Urinary bladder (tissue), 4 donors: Measurements from ENCODE around the gene DYNC2H1. TPM values are rescaled to one million over a fixed set of nuclear protein-coding genes. Genes with fewer than 3 reads are reported as not detected.
"Not testable (repeated sequence)": the region's sequence is repeated elsewhere in the genome, so short reads cannot be mapped to it uniquely, and the experiment has no call there.

Experiments
- DNase-seq: peaks from one replicate; pipeline ENCODE4 v3.0.0-alpha.2; 2015; ENCODE audit errors: extremely low spot score
- H3K27ac ChIP-seq: one replicate; pipeline ENCODE4 v1.5.1; 2013; ENCODE audit warnings: low read depth, mild to moderate bottlenecking, moderate library complexity
- H3K36me3 ChIP-seq: one replicate; pipeline ENCODE4 v1.6.1; 2013; ENCODE audit warnings: mild to moderate bottlenecking, moderate library complexity; ENCODE audit not compliant: insufficient read depth
- H3K4me1 ChIP-seq: one replicate; pipeline ENCODE4 v1.6.1; 2013; ENCODE audit warnings: mild to moderate bottlenecking, moderate library complexity; ENCODE audit not compliant: insufficient read depth
- H3K4me3 ChIP-seq: one replicate; pipeline ENCODE4 v1.5.1; 2013; ENCODE audit warnings: low read depth, low read length
- WGBS: extraction: QIAGEN DNeasy Blood & Tissue Kit; methylation state at CpG from one replicate; pipeline ENCODE4 v1.1.7; 2013; 5-methylcytosine and 5-hydroxymethylcytosine counted together
- polyA plus RNA-seq: library from polyadenylated mRNA; stranded (reverse); fragments of 200-250 nt; gene quantifications from one replicate; pipeline ENCODE4 v1.2.3, GENCODE V29; 2013
- total RNA-seq: library from RNA; depleted of rRNA; stranded (reverse); fragments of >200 nt; gene quantifications from one replicate; pipeline ENCODE4 v1.2.3, GENCODE V29; 2014
- donor health status: healthy with polysubstance abuse.
- donor health status: healthy.

The DYNC2H1 gene
- total and polyA plus RNA-seq, 2 donors: 12.8 to 91.8 TPM

DNA sequence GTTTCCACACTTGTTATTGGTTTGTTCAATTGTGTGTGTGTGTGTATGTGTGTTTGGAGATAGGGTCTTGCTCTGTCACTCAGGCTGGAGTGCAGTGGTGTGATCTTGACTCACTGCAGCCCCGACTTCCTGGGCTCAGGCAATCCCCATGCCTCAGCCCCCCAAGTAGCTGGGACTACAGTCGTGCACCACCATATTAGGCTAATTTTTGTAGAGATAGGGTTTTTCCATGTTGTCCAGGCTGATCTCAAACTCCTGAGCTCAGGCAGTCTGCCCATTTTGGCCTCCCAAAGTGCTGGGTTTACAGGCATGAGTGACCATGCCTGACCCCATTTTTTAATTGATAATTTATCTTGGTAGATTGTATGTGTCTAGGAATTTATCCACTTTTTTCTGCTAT lies 263.7 kb downstream of the DYNC2H1 start:
- Histone ChIP-seq H3K4me1 (no peaks in the 10 kb centered on the region), H3K27ac (no peak overlapping the region), H3K4me3 (no peak overlapping the region), H3K36me3 (peaks cover 2% of the 10 kb centered on the region)
- WGBS: 95% methylated on average over 2 of the region's 2 CpGs
- DNase-seq: no peak

- H3K36me3 ChIP-seq, H3K27ac ChIP-seq, H3K4me1 ChIP-seq, H3K4me3 ChIP-seq, DNase-seq: not testable (repeated sequence)
- WGBS: 32% methylated on average over 3 of the region's 3 CpGs
These were observed 265.0 kb downstream of the DYNC2H1 start for GRCh38 chr11:103374227-103374626.

DNA sequence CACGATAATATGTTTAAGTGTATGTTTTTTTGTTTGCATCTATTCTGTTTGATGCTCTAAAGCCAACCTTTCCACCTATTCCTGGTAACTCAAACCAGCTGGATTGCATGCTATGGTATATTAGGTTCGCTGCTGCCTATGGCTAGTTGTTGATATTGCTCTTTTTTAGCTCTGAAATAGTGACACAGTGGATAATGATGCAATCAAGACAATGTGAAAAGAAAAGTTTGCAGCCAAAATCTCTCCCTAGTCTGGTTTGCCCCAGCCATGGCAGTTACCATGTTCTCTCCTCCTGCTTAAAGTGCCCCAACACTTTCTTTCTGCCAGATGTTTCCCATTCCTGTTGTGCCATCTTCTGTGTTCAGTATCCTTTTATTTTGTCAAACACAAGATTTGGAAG lies 269.7 kb downstream of the DYNC2H1 start:
- DNase-seq: no peak
- no peaks in the 10 kb centered on the region for H3K36me3 ChIP-seq
- 93% methylated on average over 2 of the region's 2 CpGs for WGBS
- no peaks in the 10 kb centered on the region for H3K4me1 ChIP-seq
- H3K27ac ChIP-seq: no peak overlapping the region
- H3K4me3 ChIP-seq: no peak overlapping the region

GRCh38 chr11:103380031-103380430 lies 270.8 kb downstream of the DYNC2H1 start:
- no peak overlapping the region for H3K4me3 ChIP-seq
- H3K36me3 ChIP-seq: no peaks in the 10 kb centered on the region
- 74% methylated on average over 3 of the region's 3 CpGs for WGBS
- H3K4me1 ChIP-seq: no peaks in the 10 kb centered on the region
- no peak overlapping the region for H3K27ac ChIP-seq
- DNase-seq: no peak

- Histone ChIP-seq H3K36me3 (no peaks in the 10 kb centered on the region), H3K4me1 (no peaks in the 10 kb centered on the region), H3K4me3 (no peak overlapping the region), H3K27ac (no peak overlapping the region)
- DNase-seq: no peak
These were observed 275.4 kb downstream of the DYNC2H1 start for GRCh38 chr11:103384652-103385051.

GRCh38 chr11:103395612-103396011 lies 286.4 kb downstream of the DYNC2H1 start:
- 64% methylated on average over 2 of the region's 2 CpGs for WGBS

GRCh38 chr11:103396237-103396636 lies 287.0 kb downstream of the DYNC2H1 start:
- Histone ChIP-seq H3K27ac (no peak overlapping the region), H3K4me3 (no peak overlapping the region), H3K36me3 (no peaks in the 10 kb centered on the region), H3K4me1 (no peaks in the 10 kb centered on the region)
- WGBS: 88% methylated on average over 2 of the region's 2 CpGs
- no peak for DNase-seq

More at GRCh38 chr11:103395612-103396011, 286.4 kb downstream of the DYNC2H1 start:
- no peak for DNase-seq
- H3K36me3 ChIP-seq: no peaks in the 10 kb centered on the region
- no peak overlapping the region for H3K27ac ChIP-seq
- no peaks in the 10 kb centered on the region for H3K4me1 ChIP-seq
- no peak overlapping the region for H3K4me3 ChIP-seq

GRCh38 chr11:103397369-103397768 lies 288.1 kb downstream of the DYNC2H1 start:
- Histone ChIP-seq H3K36me3 (no peaks in the 10 kb centered on the region), H3K4me1 (no peaks in the 10 kb centered on the region)
- 84% methylated on average over 2 of the region's 2 CpGs for WGBS

DNA sequence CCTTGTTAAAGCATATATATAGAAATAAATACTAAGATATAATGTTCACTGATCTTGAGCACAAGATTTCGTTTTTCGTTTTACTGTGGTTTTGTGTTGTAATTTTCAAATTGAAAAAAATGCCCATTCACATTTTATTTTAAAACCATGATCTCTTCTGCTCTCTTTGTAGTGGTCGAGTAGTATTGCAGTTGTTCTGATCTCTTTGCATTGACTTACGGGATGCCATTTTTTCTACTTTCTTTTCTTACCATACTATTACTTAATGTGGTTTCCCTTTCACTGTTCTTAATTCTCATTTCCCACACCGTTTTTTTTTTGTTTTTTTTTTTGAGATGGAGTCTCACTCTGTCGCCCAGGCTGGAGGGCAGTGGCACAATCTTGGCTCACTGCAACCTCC lies 289.6 kb downstream of the DYNC2H1 start:
- WGBS: 93% methylated on average over 6 of the region's 6 CpGs
- Histone ChIP-seq H3K27ac (no peak overlapping the region), H3K4me3 (no peak overlapping the region), H3K4me1 (no peaks in the 10 kb centered on the region), H3K36me3 (no peaks in the 10 kb centered on the region)
- DNase-seq: no peak

More at GRCh38 chr11:103397369-103397768, 288.1 kb downstream of the DYNC2H1 start:
- no peak overlapping the region for H3K27ac ChIP-seq
- no peak overlapping the region for H3K4me3 ChIP-seq
- no peak for DNase-seq

DNA sequence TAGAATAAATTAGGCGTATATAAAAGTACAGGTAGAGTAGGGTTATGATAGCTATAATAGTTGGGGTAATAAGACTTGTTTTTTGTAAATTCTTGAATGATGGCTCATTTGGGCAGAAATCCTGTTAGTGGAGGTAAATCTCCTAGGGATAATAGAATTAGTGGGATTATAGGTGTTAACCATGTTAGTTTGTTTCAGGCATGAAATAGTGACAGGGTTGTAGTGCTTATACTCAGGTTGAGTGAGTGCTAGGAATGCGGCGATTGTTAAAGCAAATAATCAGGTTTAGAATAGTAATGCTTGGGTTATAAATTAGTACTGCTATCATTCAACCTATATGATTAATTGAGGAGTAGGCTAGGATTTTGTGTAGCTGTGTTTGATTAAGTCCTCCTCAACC lies 297.1 kb downstream of the DYNC2H1 start:
- H3K4me3 ChIP-seq: no peak overlapping the region
- H3K4me1 ChIP-seq: no peaks in the 10 kb centered on the region
- no peak overlapping the region for H3K27ac ChIP-seq
- DNase-seq: no peak
- H3K36me3 ChIP-seq: no peaks in the 10 kb centered on the region
- 97% methylated on average over 3 of the region's 3 CpGs for WGBS

- no peak overlapping the region for H3K4me3 ChIP-seq
- no peaks in the 10 kb centered on the region for H3K4me1 ChIP-seq
- whole genome bisulfite sequencing: 94% methylated on average over 2 of the region's 2 CpGs
These were observed 298.4 kb downstream of the DYNC2H1 start for GRCh38 chr11:103407641-103408040.

DNA sequence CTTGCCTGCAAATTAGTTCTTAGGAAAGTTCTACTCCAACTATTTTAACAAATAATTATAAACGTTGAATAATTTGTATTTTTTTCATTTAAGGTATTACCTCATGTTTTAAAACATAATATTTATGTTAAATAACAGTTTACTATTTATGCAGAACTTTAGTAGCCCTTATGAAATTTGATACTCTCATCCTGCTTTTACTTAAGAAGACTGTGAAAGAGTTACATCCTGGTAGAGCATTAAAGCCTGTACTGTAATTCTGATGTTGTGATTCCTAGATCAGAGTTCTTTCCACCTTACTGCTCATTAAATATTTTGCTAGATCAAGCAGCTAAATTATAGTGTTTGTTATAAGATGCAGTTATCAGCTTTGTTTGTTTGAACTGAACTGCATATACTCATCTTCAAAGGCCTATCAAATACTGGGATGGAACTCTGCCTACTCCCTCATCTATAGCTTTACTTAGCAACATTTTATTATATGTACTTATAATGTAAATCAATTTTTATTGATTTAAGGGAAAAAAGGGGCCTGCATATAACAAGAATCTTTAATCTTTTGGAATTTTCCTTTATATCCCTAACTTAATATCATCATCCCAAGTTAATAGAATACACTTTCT lies 304.2 kb downstream of the DYNC2H1 start:
- Histone ChIP-seq H3K4me1 (no peaks in the 10 kb centered on the region), H3K4me3 (no peak overlapping the region), H3K27ac (no peak overlapping the region), H3K36me3 (no peaks in the 10 kb centered on the region)
- WGBS: 59% methylated on average over 1 of the region's 1 CpG
- no peak for DNase-seq

More at GRCh38 chr11:103407641-103408040, 298.4 kb downstream of the DYNC2H1 start:
- Histone ChIP-seq H3K27ac (no peak overlapping the region), H3K36me3 (no peaks in the 10 kb centered on the region)
- DNase-seq: no peak

DNA sequence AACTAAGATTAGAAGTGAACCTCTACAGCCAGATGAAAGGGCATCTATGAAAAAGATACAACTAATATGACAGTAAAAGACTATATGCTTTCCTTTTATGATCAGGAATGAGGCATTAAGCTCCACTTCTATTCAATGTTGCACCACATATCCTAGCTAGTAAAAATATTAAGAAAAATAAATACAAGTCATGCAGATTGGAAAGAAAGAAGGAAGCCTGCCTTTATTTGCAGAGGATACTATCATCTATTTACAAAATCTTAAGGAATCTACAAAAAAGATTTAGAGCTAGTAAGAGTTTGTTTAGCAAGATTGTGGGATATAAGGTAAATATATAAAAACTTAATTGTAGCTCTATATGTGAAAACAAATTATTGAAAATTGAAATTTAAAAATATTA lies 308.8 kb downstream of the DYNC2H1 start:
- DNase-seq: no peak
- Histone ChIP-seq H3K27ac (no peak overlapping the region), H3K36me3 (no peaks in the 10 kb centered on the region), H3K4me1 (no peaks in the 10 kb centered on the region), H3K4me3 (no peak overlapping the region)

- Histone ChIP-seq H3K27ac (no peak overlapping the region), H3K4me3 (no peak overlapping the region), H3K4me1 (no peaks in the 10 kb centered on the region), H3K36me3 (no peaks in the 10 kb centered on the region)
- WGBS: 95% methylated on average over 2 of the region's 2 CpGs
- no peak for DNase-seq
These were observed 311.4 kb downstream of the DYNC2H1 start for GRCh38 chr11:103420593-103420992.
